AG04449 (cell line): ENCODE data around the gene OR8U1.

Experiments
- CTCF ChIA-PET: fragments of 350-600 bp; formaldehyde crosslinking; extraction: SDS; loops from one replicate; lab custom pipeline; 2021; ENCODE audit warnings: antibody characterized with exemption; lab: Yijun Ruan, JAX
- POLR2A ChIA-PET: fragments of 400-600, 350-600 bp; formaldehyde crosslinking; extraction: SDS; loops from one replicate; lab custom pipeline; 2020; ENCODE audit warnings: antibody characterized with exemption, inconsistent platforms; lab: Yijun Ruan, JAX
- DNase-seq: peaks from one replicate; pipeline ENCODE4 v3.0.0-alpha.2; 2010; ENCODE audit warnings: low read depth, low spot score
- H3K4me3 ChIP-seq: 2 replicates; pipeline ENCODE4 v1.5.1; 2011; ENCODE audit warnings: low read depth, mild to moderate bottlenecking, control low read depth, low read length
- CTCF ChIP-seq: IDR thresholded peaks from one replicate; pipeline ENCODE4 v1.5.1; 2011; ENCODE audit warnings: mild to moderate bottlenecking, moderate library complexity, low read length, control low read depth, inconsistent platforms; ENCODE audit not compliant: insufficient read depth; ENCODE audit errors: missing control alignments

The OR8U1 gene

GRCh38 chr11:56412396-56412795 is 37.0 kb downstream of the OR8U1 start, which contains the start of gene OR5AL1:
OR5AL1 (plus strand) TSS chr11:56412696.
- no peak within 1 kb of the TSS for H3K4me3 ChIP-seq
- CTCF ChIA-PET: no interaction called here
- POLR2A ChIA-PET: no interaction called here
- TF ChIP-seq CTCF: no peak
- DNase-seq: no peak
